ENCODE data around the gene HNRNPD. TPM values are rescaled to one million over a fixed set of nuclear protein-coding genes. Genes with fewer than 3 reads are reported as not detected.
A peak's percentile ranks its signal among the peaks of the same experiment; 100 is the strongest.

Gene HNRNPD
- total and polyA plus RNA-seq, 2 experiments from 2014 or later = 245 to 768 TPM

GRCh38 chr4:82346126-82346525 is 27.7 kb downstream of the HNRNPD start:
- Histone ChIP-seq H3F3A (replicated peaks; ENCODE audit: low read depth) (no peaks in the 10 kb centered on the region), H3K27ac (ENCODE audit: low read depth) (no peak overlapping the region), H3K4me2 (no peak overlapping the region), H3K79me2 (replicated peaks; ENCODE audit: insufficient read depth) (0 out of 2 replicates have a peak, but pooled peaks cover 10% of the 10 kb centered on the region), H3K36me3 (ENCODE audit: insufficient read depth) (no peaks in the 10 kb centered on the region; the same call in 1 of the 2 replicates), H4K20me1 (replicated peaks; ENCODE audit: insufficient read depth) (peaks cover 3% of the 10 kb centered on the region; the same call in 1 of the 2 replicates), H2AFZ (no peak overlapping the region), H3K4me3 (no peak overlapping the region), H3K9me2 (ENCODE audit: insufficient read depth) (no peaks in the 10 kb centered on the region), H3K4me1 (ENCODE audit: insufficient read depth) (peaks cover 9% of the 10 kb centered on the region; the same call in 1 of the 2 replicates), H3K27me3 (ENCODE audit: insufficient read depth) (no peaks in the 10 kb centered on the region)
- peaks cover 7% of the 10 kb centered on the region for H3K27me3 Mint-ChIP-seq (ENCODE audit: insufficient read depth, low read depth, poor library complexity)
- no peak overlapping the region for H3K4me3 Mint-ChIP-seq
- peaks cover 24% of the 10 kb centered on the region; the same call in 2 of the 3 replicates for H3K36me3 Mint-ChIP-seq (ENCODE audit: low read depth)
- ATAC-seq (peak; percentile 16), DNase-seq (ENCODE audit: low spot score) (no peak)
- H3K4me1 Mint-ChIP-seq = peaks cover 25% of the 10 kb centered on the region; the same call in 2 of the 3 replicates
- H3K9me3 Mint-ChIP-seq = no peaks in the 10 kb centered on the region
- H3K27ac Mint-ChIP-seq = no peak overlapping the region
- TF ChIP-seq EZH2 (IDR thresholded peaks at IDR 0.05; ENCODE audit: low read depth, unreplicated experiment) = no peak
- no peak for TF ChIP-seq CTCF (conservative IDR thresholded peaks at IDR 0.05; ENCODE audit: low read depth in 2 of 2)

DNA sequence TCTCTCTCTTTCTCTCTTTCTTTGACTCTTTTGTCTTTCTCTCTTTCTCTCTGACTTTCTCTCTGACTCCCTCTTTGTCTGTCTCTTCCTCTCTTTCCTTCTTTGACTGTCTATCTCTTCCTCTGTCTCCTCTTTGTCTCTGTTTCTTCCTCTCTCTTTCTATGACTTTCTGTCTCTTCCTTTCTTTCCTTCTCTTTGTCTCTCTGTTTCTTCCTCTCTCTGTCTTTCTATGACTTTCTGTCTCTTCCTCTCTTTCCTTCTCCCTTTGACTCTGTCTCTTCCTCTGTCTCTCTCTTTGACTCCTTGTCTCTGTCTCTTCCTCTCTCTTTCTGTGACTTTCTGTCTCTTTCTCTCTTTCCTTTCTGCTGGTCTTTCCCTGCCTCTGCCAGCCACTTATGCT is 38.7 kb downstream of the HNRNPD start:
- ATAC-seq = no peak
- Mint-ChIP-seq H3K36me3 (ENCODE audit: low read depth) (peaks cover 7% of the 10 kb centered on the region; the same call in 2 of the 3 replicates), H3K4me1 (no peaks in the 10 kb centered on the region; the same call in 2 of the 3 replicates)
- TF ChIP-seq REST (IDR thresholded peaks at IDR 0.05; ENCODE audit: unreplicated experiment) = no peak
- no peak for TF ChIP-seq EZH2 (IDR thresholded peaks at IDR 0.05; ENCODE audit: low read depth, unreplicated experiment)
- no peak for TF ChIP-seq STAT1 (IDR thresholded peaks at IDR 0.05; ENCODE audit: unreplicated experiment)
- no peak for TF ChIP-seq ZNF331 (CRISPR knock-in tag; IDR thresholded peaks at IDR 0.05; ENCODE audit: low read depth)
- no peak for TF ChIP-seq JUNB (IDR thresholded peaks at IDR 0.05; ENCODE audit: unreplicated experiment)
- no peak for TF ChIP-seq CREB1 (CRISPR knock-in tag; IDR thresholded peaks at IDR 0.05; ENCODE audit: low read depth)
- TF ChIP-seq ZNF114 (CRISPR knock-in tag; IDR thresholded peaks at IDR 0.05) = no peak
- TF ChIP-seq POLR2AphosphoS5 (IDR thresholded peaks at IDR 0.05; ENCODE audit: low read depth) = no peak
- no peak for TF ChIP-seq CTCF (conservative IDR thresholded peaks at IDR 0.05; ENCODE audit: low read depth in 2 of 2)
- TF ChIP-seq EZH2phosphoT487 (IDR thresholded peaks at IDR 0.05; ENCODE audit: unreplicated experiment) = no peak

More for the DNA sequence above, 38.7 kb downstream of the HNRNPD start:
- Histone ChIP-seq H3K4me2 (no peak overlapping the region), H3K4me3 (no peak overlapping the region), H3K27me3 (ENCODE audit: insufficient read depth) (no peaks in the 10 kb centered on the region), H3K79me2 (replicated peaks; ENCODE audit: insufficient read depth) (no peaks in the 10 kb centered on the region), H3K4me1 (ENCODE audit: insufficient read depth) (no peaks in the 10 kb centered on the region), H3K27ac (ENCODE audit: low read depth) (no peak overlapping the region), H3K36me3 (ENCODE audit: insufficient read depth) (no peaks in the 10 kb centered on the region), H4K20me1 (replicated peaks; ENCODE audit: insufficient read depth) (no peaks in the 10 kb centered on the region), H3K9me2 (ENCODE audit: insufficient read depth) (no peaks in the 10 kb centered on the region), H2AFZ (no peak overlapping the region), H3F3A (replicated peaks; ENCODE audit: low read depth) (no peaks in the 10 kb centered on the region)
- DNase-seq (ENCODE audit: low spot score) = no peak
- Mint-ChIP-seq H3K27me3 (ENCODE audit: insufficient read depth, low read depth, poor library complexity) (peaks cover 2% of the 10 kb centered on the region), H3K27ac (no peak overlapping the region), H3K4me3 (no peak overlapping the region), H3K9me3 (peaks cover 15% of the 10 kb centered on the region)

Measured in GM23338 (cell line).